Smooth muscle cell (in vitro differentiated cells): ENCODE measurements around the gene SLC39A8. TPM values are rescaled to one million over a fixed set of nuclear protein-coding genes. Genes with fewer than 3 reads are reported as not detected.

Experiments used
- DNase-seq: peaks from one replicate; lab custom pipeline; 2025; ENCODE audit not compliant: unreplicated experiment; lab: John Stamatoyannopoulos, UW
- H2AFZ ChIP-seq: fragments of 200-600 bp; sonication (generic); 2 replicates; pipeline ENCODE4 v1.6.0; 2016; ENCODE audit warnings: antibody characterized with exemption, low read depth, mild to moderate bottlenecking
- H3F3A ChIP-seq: fragments of 200-600 bp; sonication (generic); 2 replicates; pipeline ENCODE4 v1.6.0; 2017; ENCODE audit warnings: antibody characterized with exemption, low read depth
- H3K27ac ChIP-seq: fragments of 200-600 bp; sonication (generic); 2 replicates; pipeline ENCODE4 v1.5.1; 2016; ENCODE audit warnings: low read depth, mild to moderate bottlenecking
- H3K27me3 ChIP-seq: fragments of 200-600 bp; sonication (generic); 2 replicates; pipeline ENCODE4 v1.6.1; 2016; ENCODE audit warnings: low read depth, mild to moderate bottlenecking
- H3K36me3 ChIP-seq: fragments of 200-600 bp; sonication (generic); 2 replicates; pipeline ENCODE4 v1.5.1; 2016; ENCODE audit warnings: low read depth
- H3K4me1 ChIP-seq: fragments of 200-600 bp; sonication (generic); 2 replicates; pipeline ENCODE4 v1.5.1; 2016; ENCODE audit warnings: low read depth
- H3K4me2 ChIP-seq: fragments of 200-600 bp; sonication (generic); 2 replicates; pipeline ENCODE4 v1.6.0; 2016; ENCODE audit warnings: mild to moderate bottlenecking
- H3K4me3 ChIP-seq: fragments of 200-600 bp; sonication (generic); 2 replicates; pipeline ENCODE4 v1.5.1; 2016; ENCODE audit warnings: mild to moderate bottlenecking
- H3K79me2 ChIP-seq: fragments of 200-600 bp; sonication (generic); 2 replicates; pipeline ENCODE4 v1.6.0; 2016; ENCODE audit warnings: low read depth, mild to moderate bottlenecking
- H3K9ac ChIP-seq: fragments of 200-600 bp; sonication (generic); 2 replicates; pipeline ENCODE4 v1.6.0; 2016; ENCODE audit warnings: low read depth
- H3K9me3 ChIP-seq: fragments of 200-600 bp; sonication (generic); replicated peaks from 2 replicates; pipeline ENCODE4 v1.5.1; 2016; ENCODE audit warnings: low read depth
- H4K20me1 ChIP-seq: fragments of 200-600 bp; sonication (generic); 2 replicates; pipeline ENCODE4 v1.6.0; 2016; ENCODE audit warnings: low read depth
- WGBS: methylation state at CpG from one replicate; pipeline ENCODE4 v1.1.7; 2016; ENCODE audit warnings: low lambda C conversion rate; 5-methylcytosine and 5-hydroxymethylcytosine counted together
- polyA plus RNA-seq: library from polyadenylated mRNA; unstranded; fragments of >200 nt; fragmentation: Nextera tagmentation; extraction: Ambion mirVana; gene quantifications from 2 replicates; pipeline ENCODE4 v1.2.1, GENCODE V29; 2016
- total RNA-seq: library from RNA; depleted of rRNA; stranded (reverse); fragments of >200 nt; gene quantifications from 2 replicates; pipeline ENCODE4 v1.2.3, GENCODE V29; 2014
- TF ChIP-seq, protein P1 (sequence below): fragments of 200-600 bp; sonication (generic); IDR thresholded peaks from 2 replicates; pipeline ENCODE4 v1.5.1; 2017; ENCODE audit warnings: borderline replicate concordance, mild to moderate bottlenecking, antibody characterized with exemption; ENCODE audit not compliant: insufficient read depth, poor library complexity, severe bottlenecking

Gene SLC39A8
- total and polyA plus RNA-seq, 2 experiments from 2014 or later: 3.7 to 16.1 TPM

DNA sequence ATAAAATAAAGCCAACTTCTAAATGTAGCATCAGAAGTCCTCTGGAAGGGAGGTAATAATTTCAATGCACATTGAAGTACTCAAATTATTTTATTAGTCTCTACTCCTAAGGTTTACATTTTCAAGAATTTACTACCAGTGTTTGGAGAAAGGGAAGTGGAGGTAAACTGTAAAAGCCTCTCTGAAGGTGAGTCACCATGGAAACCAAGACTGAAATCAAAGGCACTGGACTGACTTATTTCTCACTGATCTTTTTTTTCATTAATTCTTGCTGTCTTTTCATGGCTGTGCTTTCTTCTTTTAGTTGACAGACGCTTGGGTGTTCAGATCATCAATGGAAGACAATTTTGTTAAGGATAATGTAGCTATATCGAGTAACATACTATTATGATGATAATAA lies 9.7 kb downstream of the SLC39A8 start:
- TF ChIP-seq, protein P1, sequence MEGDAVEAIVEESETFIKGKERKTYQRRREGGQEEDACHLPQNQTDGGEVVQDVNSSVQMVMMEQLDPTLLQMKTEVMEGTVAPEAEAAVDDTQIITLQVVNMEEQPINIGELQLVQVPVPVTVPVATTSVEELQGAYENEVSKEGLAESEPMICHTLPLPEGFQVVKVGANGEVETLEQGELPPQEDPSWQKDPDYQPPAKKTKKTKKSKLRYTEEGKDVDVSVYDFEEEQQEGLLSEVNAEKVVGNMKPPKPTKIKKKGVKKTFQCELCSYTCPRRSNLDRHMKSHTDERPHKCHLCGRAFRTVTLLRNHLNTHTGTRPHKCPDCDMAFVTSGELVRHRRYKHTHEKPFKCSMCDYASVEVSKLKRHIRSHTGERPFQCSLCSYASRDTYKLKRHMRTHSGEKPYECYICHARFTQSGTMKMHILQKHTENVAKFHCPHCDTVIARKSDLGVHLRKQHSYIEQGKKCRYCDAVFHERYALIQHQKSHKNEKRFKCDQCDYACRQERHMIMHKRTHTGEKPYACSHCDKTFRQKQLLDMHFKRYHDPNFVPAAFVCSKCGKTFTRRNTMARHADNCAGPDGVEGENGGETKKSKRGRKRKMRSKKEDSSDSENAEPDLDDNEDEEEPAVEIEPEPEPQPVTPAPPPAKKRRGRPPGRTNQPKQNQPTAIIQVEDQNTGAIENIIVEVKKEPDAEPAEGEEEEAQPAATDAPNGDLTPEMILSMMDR: no peak
- no peaks in the 10 kb centered on the region for H3K27me3 ChIP-seq

GRCh38 chr4:102334624-102335023 lies 10.7 kb downstream of the SLC39A8 start:
- Histone ChIP-seq H3F3A (no peaks in the 10 kb centered on the region), H3K79me2 (no peaks in the 10 kb centered on the region), H3K36me3 (no peaks in the 10 kb centered on the region), H3K4me2 (no peak overlapping the region), H3K27ac (no peak overlapping the region), H3K9me3 (no peaks in the 10 kb centered on the region), H3K9ac (no peak overlapping the region), H3K4me1 (no peaks in the 10 kb centered on the region), H2AFZ (no peak overlapping the region), H4K20me1 (no peaks in the 10 kb centered on the region), H3K4me3 (no peak overlapping the region), H3K27me3 (no peaks in the 10 kb centered on the region)
- TF ChIP-seq, protein P1: no peak
- WGBS: 96% methylated on average over 2 of the region's 2 CpGs
- DNase-seq: no peak

More for the DNA sequence above, 9.7 kb downstream of the SLC39A8 start:
- Histone ChIP-seq H4K20me1 (no peaks in the 10 kb centered on the region), H3K4me1 (no peaks in the 10 kb centered on the region), H3K9me3 (no peaks in the 10 kb centered on the region), H2AFZ (no peak overlapping the region), H3K4me2 (no peak overlapping the region), H3K36me3 (no peaks in the 10 kb centered on the region), H3K4me3 (no peak overlapping the region), H3K9ac (no peak overlapping the region), H3K27ac (no peak overlapping the region), H3K79me2 (no peaks in the 10 kb centered on the region), H3F3A (no peaks in the 10 kb centered on the region)
- DNase-seq: no peak
- WGBS: 93% methylated on average over 2 of the region's 2 CpGs

DNA sequence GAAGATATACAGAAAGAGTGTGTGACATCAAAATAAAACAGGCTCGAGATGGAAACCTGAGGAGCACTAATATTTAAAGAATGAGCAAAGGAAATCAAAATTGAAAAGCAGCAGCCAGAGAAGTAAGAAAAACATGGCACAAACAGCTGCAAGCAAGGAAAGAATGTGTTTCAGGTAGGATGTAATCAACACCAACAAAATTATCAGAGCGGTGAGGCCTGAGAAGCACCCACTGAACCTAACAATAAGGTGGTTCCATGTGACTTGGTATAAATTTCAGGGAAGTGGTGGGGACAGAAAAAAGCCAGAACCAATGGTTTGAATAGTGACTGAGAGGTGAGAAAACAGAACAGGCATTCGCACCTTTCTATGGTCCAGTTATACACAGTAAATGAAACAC lies 11.5 kb downstream of the SLC39A8 start:
- TF ChIP-seq, protein P1: no peak
- Histone ChIP-seq H3K9ac (no peak overlapping the region), H3K79me2 (no peaks in the 10 kb centered on the region), H3K9me3 (no peaks in the 10 kb centered on the region), H2AFZ (no peak overlapping the region), H3K36me3 (no peaks in the 10 kb centered on the region), H3K4me2 (no peak overlapping the region), H4K20me1 (no peaks in the 10 kb centered on the region), H3K4me1 (no peaks in the 10 kb centered on the region), H3K27ac (no peak overlapping the region), H3F3A (no peaks in the 10 kb centered on the region), H3K4me3 (no peak overlapping the region), H3K27me3 (no peaks in the 10 kb centered on the region)
- WGBS: 85% methylated on average over 3 of the region's 3 CpGs
- no peak for DNase-seq

- H3K9ac ChIP-seq: no peak overlapping the region
- 97% methylated on average over 1 of the region's 1 CpG for WGBS
- TF ChIP-seq, protein P1: no peak
These were observed 17.2 kb downstream of the SLC39A8 start for GRCh38 chr4:102328045-102328444.

More at GRCh38 chr4:102328045-102328444, 17.2 kb downstream of the SLC39A8 start:
- Histone ChIP-seq H3K36me3 (no peaks in the 10 kb centered on the region), H3K9me3 (no peaks in the 10 kb centered on the region), H2AFZ (no peak overlapping the region), H4K20me1 (no peaks in the 10 kb centered on the region), H3K4me3 (no peak overlapping the region), H3K27me3 (no peaks in the 10 kb centered on the region), H3K79me2 (no peaks in the 10 kb centered on the region), H3F3A (no peaks in the 10 kb centered on the region), H3K27ac (no peak overlapping the region), H3K4me1 (peaks cover 7% of the 10 kb centered on the region), H3K4me2 (no peak overlapping the region)
- DNase-seq: no peak
